ENCODE results near the gene NUDT1.

NUDT1 gene

GRCh38 chr7:2271273-2272026 lies 29.4 kb downstream of the NUDT1 start:
- no peak for DNase-seq

GRCh38 chr7:2272031-2272430 lies 30.0 kb downstream of the NUDT1 start:
- no peak for DNase-seq

DNA sequence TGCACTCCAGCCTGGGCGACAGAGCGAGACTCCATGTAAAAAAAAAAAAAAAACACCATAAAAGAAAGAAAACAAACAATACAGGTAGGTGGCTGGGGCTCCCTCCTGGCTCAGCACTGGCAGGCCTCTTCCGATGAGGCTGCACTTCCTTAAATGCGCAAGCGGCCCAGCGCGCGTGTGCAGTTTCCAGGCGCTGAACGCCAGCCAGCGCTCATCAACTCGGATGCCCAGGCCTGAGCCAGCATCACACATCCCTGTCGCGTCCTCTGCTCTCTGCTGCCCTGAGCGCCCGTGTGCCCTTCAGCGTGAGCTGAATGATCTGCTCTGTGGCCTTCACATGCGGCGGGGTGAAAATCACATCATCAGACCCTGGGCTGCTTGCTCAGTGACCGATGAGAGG lies 31.8 kb downstream of the NUDT1 start:
- no peak for DNase-seq

DNA sequence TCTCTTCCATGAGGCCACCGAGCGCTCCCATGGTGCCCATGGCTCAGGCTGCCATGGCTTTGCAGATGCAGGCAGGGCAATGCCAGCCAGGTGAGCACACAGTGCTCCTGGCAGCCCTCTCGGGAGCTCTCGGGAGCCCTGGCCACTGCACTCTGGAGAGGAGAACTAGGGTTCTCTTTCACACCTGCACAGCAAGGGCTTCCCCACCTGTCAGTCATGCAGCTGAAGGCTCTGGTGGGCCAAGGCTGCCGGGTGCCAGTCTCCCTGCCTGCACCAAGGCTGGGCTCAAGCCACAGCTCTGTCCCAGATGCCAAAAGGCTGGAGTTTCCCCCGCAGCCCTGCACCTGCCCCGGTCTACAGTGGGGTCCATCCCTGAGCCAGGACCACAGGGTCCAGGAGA lies 32.6 kb downstream of the NUDT1 start:
- DNase-seq: no peak

DNA sequence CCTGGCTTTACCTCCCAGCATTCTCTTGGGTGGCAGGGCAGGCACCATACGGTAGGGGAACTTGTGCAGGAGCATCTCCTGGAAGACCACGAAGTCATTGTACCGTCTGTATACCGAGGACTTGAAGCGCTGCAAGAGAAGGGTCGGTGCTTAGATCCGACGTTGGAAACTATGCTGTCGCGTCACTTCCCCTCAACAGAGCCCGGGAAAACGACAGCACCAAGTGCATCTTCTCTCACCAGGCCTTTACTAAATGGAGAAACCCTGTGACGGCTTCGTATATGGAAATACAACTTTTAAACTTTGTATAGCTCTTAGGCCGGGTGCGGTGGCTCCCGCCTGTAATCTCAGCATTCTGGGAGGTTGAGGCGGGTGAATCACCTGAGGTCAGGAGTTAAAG lies 33.1 kb downstream of the NUDT1 start:
- no peak for DNase-seq

DNA sequence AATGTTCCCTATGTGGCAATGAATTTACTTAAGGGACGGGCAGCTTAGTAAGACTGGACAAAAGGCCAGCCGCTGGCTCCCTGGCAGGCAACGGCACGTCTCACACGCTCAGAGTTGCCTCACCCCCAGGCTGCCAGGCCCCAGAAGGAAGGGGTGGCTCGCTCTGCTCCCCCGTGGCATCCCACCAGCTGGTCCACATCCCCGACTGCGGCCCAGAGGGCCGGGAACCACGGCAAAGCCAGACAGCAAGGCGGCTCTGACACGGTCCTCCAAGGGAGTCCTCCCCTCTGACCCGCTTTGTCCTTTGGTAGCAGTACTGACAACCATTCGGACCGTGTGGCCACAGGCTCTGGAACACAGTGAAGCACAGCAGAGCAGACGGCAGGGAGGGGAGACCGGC lies 34.1 kb downstream of the NUDT1 start:
- no peak for DNase-seq

DNA sequence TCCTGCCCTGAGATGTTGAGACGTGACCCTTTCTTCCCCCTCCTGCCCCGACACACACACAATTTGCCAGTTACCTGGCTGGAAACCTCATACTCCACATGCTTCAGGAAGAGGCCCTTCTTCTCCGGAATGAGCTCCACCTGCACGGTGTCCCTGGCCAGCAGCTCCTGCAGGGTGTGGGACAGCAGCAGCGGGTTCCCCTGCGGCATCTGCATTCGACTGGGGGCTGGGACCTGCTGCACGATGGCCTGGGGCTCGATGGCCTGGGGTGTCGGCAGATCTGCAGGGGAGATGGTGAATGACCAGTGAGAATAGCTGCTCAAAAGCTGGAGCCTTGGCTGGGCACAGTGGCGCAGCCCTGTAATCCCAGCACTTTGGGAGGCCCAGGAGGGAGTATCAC lies 36.0 kb downstream of the NUDT1 start:
- DNase-seq: no peak

DNA sequence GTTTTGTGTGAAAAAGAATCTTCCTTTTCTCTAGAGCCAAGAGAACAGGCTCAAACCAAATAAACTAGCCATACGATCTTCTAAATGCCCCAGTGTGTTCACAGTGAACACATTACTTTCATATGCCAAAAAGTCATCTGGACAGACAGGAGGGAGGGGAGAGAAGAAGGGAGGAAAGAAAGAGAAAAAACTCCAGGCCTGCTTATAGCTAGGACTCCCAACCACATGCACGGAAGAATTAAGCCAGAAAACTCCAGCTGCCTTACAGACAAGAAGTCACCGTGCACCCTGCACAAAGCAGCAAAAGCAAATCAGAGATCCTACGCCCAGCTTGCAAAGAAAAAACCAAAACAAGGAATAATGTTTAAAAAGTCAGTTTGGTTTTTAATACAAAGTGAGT lies 37.9 kb downstream of the NUDT1 start:
- no peak for DNase-seq

- DNase-seq: no peak
These were observed 38.4 kb downstream of the NUDT1 start for GRCh38 chr7:2280424-2280823.

DNA sequence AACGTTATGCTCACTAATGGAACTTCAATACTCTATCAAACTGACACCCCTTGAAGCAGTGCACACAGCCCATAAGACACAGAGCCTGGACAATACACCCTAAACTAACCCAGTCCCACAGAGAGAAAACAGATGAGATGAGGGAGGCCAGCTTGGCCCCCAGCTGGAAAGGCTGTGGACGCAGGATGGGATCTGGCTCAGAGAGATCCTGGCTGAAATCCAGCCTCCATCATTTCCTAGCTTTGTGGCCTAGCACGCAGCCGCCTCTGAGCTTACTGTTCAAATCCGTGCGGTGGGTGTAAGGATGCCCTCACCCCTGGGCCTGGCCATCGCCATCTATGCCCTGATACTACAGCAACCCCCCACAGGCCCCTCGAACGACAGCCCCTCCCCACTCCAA lies 39.5 kb downstream of the NUDT1 start:
- no peak for DNase-seq

DNA sequence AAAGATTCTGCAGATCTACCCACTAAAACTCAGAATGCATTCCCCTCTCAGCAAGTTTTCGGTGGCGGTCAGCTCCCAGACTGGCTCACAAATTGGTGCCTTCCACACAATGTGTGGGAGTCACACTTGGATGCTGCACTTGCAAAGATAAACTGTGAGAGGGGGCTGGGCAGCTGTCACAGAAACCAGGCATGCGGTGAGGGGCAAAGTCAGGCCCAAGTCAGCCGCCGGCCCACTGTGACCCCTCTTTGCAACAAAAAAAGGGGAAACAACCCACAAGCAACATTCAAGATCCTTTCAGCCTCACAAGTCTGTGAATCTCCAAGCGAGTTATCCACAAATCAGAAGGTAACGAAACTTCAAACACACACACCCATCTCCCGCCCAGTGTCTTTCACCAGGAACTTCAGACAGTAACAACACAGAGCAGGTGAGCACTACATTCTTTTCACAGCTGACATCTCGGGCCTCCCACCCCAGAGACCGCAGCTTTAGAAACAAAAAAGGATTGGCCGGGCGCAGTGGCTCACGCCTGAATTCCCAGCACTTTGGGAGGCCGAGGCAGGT lies 40.2 kb downstream of the NUDT1 start:
- DNase-seq: no peak

DNA sequence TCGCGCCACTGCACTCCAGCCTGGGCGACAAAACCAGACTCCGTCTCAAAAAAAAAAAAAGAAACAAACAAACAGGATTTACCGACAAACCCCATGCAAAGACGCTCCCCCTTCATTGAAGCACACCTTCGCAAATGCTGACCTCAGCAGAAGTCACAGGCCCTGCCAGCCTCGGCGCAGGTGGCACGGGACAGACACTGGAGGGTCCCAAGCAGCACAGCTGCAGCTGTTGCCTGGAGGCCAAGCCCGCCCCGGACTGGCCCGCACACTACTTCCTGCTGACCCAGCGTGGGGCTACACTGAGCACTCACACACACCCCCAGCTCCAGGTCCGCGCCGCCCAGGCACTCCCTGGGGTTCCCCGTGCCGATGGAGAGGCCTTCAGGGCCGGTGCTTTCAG lies 41.0 kb downstream of the NUDT1 start:
- no peak for DNase-seq

- DNase-seq: no peak
These were observed 45.7 kb downstream of the NUDT1 start for GRCh38 chr7:2287745-2288144.

- no peak for DNase-seq
These were observed 46.5 kb downstream of the NUDT1 start for GRCh38 chr7:2288503-2288902.

GRCh38 chr7:2289111-2289586 lies 47.1 kb downstream of the NUDT1 start:
- no peak for DNase-seq

DNA sequence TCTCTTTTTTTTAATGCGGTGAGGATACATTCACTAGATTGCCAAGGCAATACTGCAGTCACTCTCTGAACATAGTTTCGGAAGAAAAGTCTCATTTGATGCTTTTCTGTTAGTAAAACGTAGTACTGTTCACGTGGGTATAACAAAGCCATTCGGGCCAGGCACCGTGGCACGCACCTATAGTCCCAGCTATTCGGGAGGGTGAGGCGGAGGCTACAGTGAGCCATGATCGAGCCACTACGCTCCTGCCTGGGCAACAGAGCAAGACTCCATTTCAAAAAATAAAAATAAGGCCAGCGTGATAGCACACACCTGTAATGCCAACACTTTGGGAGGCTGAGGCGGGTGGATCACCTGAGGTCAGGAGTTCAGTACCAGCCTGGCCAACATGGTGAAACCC lies 47.6 kb downstream of the NUDT1 start:
- no peak for DNase-seq

DNA sequence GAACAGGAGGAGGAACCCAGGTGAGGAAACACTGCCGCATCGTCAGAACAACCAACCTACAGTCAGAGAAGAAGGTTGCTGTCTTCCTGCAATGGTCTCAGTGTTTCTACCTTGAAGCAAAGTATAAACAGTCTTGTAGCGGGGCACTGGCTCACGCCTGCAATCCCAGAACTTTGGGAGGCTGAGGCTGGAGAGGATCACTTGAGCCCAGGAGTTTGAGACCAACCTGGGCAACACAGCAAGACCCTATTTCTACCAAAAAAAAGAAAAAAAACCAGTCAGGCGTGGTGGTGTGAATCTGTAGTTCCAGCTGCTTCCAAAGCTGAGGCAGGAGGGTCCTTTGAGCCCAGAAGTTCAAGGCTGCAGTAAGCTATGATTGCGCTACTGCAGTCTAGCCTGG lies 48.9 kb downstream of the NUDT1 start:
- no peak for DNase-seq

- no peak for DNase-seq
These were observed 54.1 kb downstream of the NUDT1 start for GRCh38 chr7:2295936-2296620.

DNA sequence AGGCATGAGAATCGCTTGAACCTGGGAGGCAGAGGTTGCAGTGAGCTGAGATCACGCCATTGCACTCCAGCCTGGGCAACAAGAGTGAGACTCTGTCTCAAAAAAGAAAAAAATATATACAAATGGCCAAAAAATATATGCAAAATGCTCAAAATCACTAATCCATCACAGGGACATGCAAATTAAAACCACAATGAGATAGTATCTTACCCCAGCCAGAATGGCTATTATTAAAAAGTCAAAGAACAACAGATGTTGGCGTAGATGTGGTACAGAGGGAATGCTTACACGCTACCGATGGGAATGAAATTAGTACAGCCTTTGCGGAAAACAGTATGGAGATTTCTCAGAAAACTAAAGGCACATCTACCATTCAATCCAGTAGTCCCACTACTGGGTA lies 54.8 kb downstream of the NUDT1 start:
- DNase-seq: no peak

DNA sequence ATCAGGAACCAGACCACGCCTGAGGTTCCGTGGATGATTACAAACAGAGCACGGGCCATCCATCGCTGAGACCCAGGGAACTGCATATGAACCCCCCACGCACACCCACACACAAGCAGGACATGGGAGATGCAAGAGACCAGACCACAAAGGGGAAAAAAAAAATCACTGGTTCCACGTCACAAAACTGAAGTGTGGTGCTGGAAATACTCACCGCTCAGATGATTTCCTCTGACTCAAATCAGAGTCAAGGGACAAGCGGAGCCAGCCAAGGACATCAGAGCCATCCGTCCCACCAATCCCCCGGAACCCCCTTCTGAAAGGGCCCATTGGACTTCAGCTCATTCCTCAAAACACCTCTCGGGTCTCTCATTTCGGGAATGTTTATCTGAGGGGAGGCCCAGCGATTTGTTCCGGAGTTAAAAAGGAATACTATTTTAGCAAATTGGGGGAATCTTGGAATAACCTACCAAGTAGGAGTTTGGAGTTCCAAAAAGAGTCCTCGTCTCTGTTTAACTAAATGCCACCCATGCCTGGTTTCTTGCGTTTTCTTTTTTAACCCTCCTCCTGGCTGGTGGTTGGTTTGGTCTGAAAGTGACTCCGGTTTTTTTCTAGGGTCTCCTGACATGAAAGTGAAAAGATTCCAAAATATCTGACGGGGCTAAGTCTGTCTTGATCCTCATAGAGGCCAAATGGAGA lies 57.3 kb downstream of the NUDT1 start:
- peak; percentile 61 for DNase-seq

GRCh38 chr7:2299870-2300512 lies 58.0 kb downstream of the NUDT1 start:
- no peak for DNase-seq

Data from amniotic stem cell (primary cell).